ENCODE measurements around the gene PJVK.
A peak's percentile ranks its signal among the peaks of the same experiment; 100 is the strongest.

The PJVK gene

DNA sequence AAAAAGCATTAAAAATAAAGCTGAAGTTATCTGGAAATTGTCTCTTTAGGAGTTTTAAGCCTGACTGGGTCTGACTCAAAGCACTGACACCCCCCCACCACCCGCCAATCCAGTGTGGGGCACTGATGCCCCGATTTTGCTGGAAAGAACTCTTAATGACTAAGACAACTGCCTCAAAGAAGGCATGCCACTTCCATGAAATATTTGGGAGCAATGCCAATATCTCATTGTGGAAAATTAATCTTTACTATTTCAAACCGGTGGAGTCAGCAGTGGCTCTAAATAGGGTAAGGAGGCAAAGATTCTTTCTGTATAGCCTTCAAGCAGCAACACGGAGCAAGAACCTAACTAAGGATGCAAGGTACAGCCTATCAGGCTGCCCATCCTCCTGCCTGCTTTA lies 22.8 kb downstream of the PJVK start:
- Histone ChIP-seq H2BK15ac (replicated peaks; ENCODE audit: low read depth) (no peak overlapping the region), H3K79me2 (ENCODE audit: control insufficient read depth, insufficient read depth, low read length) (no peaks in the 10 kb centered on the region), H3K4me2 (ENCODE audit: low read length) (no peak overlapping the region), H2BK120ac (ENCODE audit: low read depth, low read length) (no peak overlapping the region), H3K27ac (ENCODE audit: low read depth, low read length) (no peak overlapping the region), H3K4me1 (ENCODE audit: control insufficient read depth, low read depth, low read length) (no peaks in the 10 kb centered on the region), H2AK5ac (ENCODE audit: low read length) (no peak overlapping the region), H2BK5ac (ENCODE audit: low read length) (no peak overlapping the region), H3K79me1 (ENCODE audit: low read length) (no peaks in the 10 kb centered on the region), H3K56ac (ENCODE audit: low read length) (no peak overlapping the region), H3K4me3 (ENCODE audit: low read length) (no peak overlapping the region), H3K23ac (ENCODE audit: low read length) (no peak overlapping the region), H4K5ac (ENCODE audit: low read length) (no peak overlapping the region), H4K8ac (ENCODE audit: low read depth, low read length) (no peak overlapping the region), H3K27me3 (ENCODE audit: insufficient read depth, low read length, poor library complexity) (no peaks in the 10 kb centered on the region), H3K9ac (ENCODE audit: low read length) (no peak overlapping the region), H3K4ac (ENCODE audit: low read depth, low read length) (no peak overlapping the region), H3K36me3 (ENCODE audit: control insufficient read depth, insufficient read depth, low read length) (no peaks in the 10 kb centered on the region), H3K18ac (ENCODE audit: low read length) (no peak overlapping the region)
- no CpG with 5 or more reads among the region's 4 CpGs for WGBS (ENCODE audit: extremely low coverage, insufficient coverage, low lambda C conversion rate)
- no peak for DNase-seq

DNA sequence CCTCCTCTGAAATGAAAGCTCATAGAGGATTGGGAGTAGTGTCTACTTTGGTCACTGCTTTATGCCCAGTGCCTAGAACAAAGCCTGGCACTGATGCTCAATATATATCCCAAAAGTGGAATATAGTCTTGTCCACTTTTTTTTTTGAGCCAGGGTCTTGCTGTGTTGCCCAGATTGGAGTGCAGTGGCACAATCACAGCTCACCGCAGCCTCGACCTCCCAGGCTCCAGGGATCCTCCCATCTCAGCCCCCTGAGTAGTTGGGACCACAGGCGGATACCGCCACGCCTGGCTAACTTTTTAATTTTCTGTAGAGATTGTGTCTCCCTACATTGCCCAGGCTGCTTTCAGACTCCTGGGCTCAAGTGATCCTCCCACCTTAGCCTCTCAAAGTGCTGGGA lies 23.4 kb downstream of the PJVK start:
- H2BK120ac ChIP-seq (ENCODE audit: low read depth, low read length), result no peak overlapping the region
- H4K5ac ChIP-seq (ENCODE audit: low read length), result no peak overlapping the region
- H3K4ac ChIP-seq (ENCODE audit: low read depth, low read length), result no peak overlapping the region
- H3K27me3 ChIP-seq (ENCODE audit: insufficient read depth, low read length, poor library complexity), result no peaks in the 10 kb centered on the region
- no peak overlapping the region for H3K27ac ChIP-seq (ENCODE audit: low read depth, low read length)
- no peak overlapping the region for H2BK15ac ChIP-seq (replicated peaks; ENCODE audit: low read depth)
- no peak overlapping the region for H2BK5ac ChIP-seq (ENCODE audit: low read length)
- no peak overlapping the region for H3K56ac ChIP-seq (ENCODE audit: low read length)
- H3K36me3 ChIP-seq (ENCODE audit: control insufficient read depth, insufficient read depth, low read length), result no peaks in the 10 kb centered on the region
- no peaks in the 10 kb centered on the region for H3K79me2 ChIP-seq (ENCODE audit: control insufficient read depth, insufficient read depth, low read length)
- H3K18ac ChIP-seq (ENCODE audit: low read length), result no peak overlapping the region
- H3K4me2 ChIP-seq (ENCODE audit: low read length), result no peak overlapping the region
- H4K8ac ChIP-seq (ENCODE audit: low read depth, low read length), result no peak overlapping the region
- DNase-seq, result no peak
- no peaks in the 10 kb centered on the region for H3K79me1 ChIP-seq (ENCODE audit: low read length)
- H3K4me3 ChIP-seq (ENCODE audit: low read length), result no peak overlapping the region
- H3K4me1 ChIP-seq (ENCODE audit: control insufficient read depth, low read depth, low read length), result no peaks in the 10 kb centered on the region
- no peak overlapping the region for H3K9ac ChIP-seq (ENCODE audit: low read length)
- no peak overlapping the region for H2AK5ac ChIP-seq (ENCODE audit: low read length)
- WGBS (ENCODE audit: extremely low coverage, insufficient coverage, low lambda C conversion rate), result no CpG with 5 or more reads among the region's 5 CpGs
- H3K23ac ChIP-seq (ENCODE audit: low read length), result no peak overlapping the region

DNA sequence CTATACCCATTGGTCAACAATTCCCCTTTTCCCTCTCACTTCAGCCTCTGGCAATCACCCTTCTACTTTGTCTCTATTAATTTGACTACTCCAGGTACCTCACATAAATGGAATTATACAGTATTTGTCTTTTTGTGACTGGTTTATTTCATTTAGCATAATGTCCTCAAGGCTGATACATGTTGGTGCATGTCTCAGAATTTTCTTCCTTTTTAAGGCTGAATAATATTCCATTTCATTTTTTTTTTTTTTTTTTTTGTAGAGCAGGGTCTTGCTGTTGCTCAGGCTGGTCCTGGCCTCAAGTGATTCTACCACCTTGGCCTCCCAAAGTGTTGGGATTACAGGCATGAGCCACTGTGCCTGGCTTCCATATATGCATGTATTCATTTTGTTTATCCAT lies 25.3 kb downstream of the PJVK start:
- no peak for DNase-seq
- Histone ChIP-seq H3K4me2 (ENCODE audit: low read length) (no peak overlapping the region), H3K56ac (ENCODE audit: low read length) (no peak overlapping the region), H3K36me3 (ENCODE audit: control insufficient read depth, insufficient read depth, low read length) (no peaks in the 10 kb centered on the region), H2BK120ac (ENCODE audit: low read depth, low read length) (no peak overlapping the region), H2AK5ac (ENCODE audit: low read length) (no peak overlapping the region), H4K5ac (ENCODE audit: low read length) (no peak overlapping the region), H3K4ac (ENCODE audit: low read depth, low read length) (no peak overlapping the region), H2BK5ac (ENCODE audit: low read length) (no peak overlapping the region), H3K27me3 (ENCODE audit: insufficient read depth, low read length, poor library complexity) (no peaks in the 10 kb centered on the region), H3K23ac (ENCODE audit: low read length) (no peak overlapping the region), H3K79me1 (ENCODE audit: low read length) (peaks cover 2% of the 10 kb centered on the region), H3K4me1 (ENCODE audit: control insufficient read depth, low read depth, low read length) (no peaks in the 10 kb centered on the region), H3K79me2 (ENCODE audit: control insufficient read depth, insufficient read depth, low read length) (peaks cover 2% of the 10 kb centered on the region), H3K4me3 (ENCODE audit: low read length) (no peak overlapping the region), H3K27ac (ENCODE audit: low read depth, low read length) (no peak overlapping the region), H3K18ac (ENCODE audit: low read length) (no peak overlapping the region), H4K8ac (ENCODE audit: low read depth, low read length) (no peak overlapping the region), H3K9ac (ENCODE audit: low read length) (no peak overlapping the region), H2BK15ac (replicated peaks; ENCODE audit: low read depth) (no peak overlapping the region)

- H3K4me1 ChIP-seq (ENCODE audit: control insufficient read depth, low read depth, low read length), result no peaks in the 10 kb centered on the region
- H3K9ac ChIP-seq (ENCODE audit: low read length), result no peak overlapping the region
- H4K5ac ChIP-seq (ENCODE audit: low read length), result no peak overlapping the region
- no peak overlapping the region for H4K8ac ChIP-seq (ENCODE audit: low read depth, low read length)
- H3K56ac ChIP-seq (ENCODE audit: low read length), result no peak overlapping the region
- H3K18ac ChIP-seq (ENCODE audit: low read length), result no peak overlapping the region
- no peaks in the 10 kb centered on the region for H3K36me3 ChIP-seq (ENCODE audit: control insufficient read depth, insufficient read depth, low read length)
- no peak overlapping the region for H3K4ac ChIP-seq (ENCODE audit: low read depth, low read length)
- WGBS (ENCODE audit: extremely low coverage, insufficient coverage, low lambda C conversion rate), result no CpG with 5 or more reads among the region's 3 CpGs
- H2BK15ac ChIP-seq (replicated peaks; ENCODE audit: low read depth), result no peak overlapping the region
- H3K27me3 ChIP-seq (ENCODE audit: insufficient read depth, low read length, poor library complexity), result no peaks in the 10 kb centered on the region
- no peak overlapping the region for H3K27ac ChIP-seq (ENCODE audit: low read depth, low read length)
- no peak overlapping the region for H3K23ac ChIP-seq (ENCODE audit: low read length)
- no peak overlapping the region for H2BK120ac ChIP-seq (ENCODE audit: low read depth, low read length)
- H3K4me3 ChIP-seq (ENCODE audit: low read length), result no peak overlapping the region
- H3K79me2 ChIP-seq (ENCODE audit: control insufficient read depth, insufficient read depth, low read length), result peaks cover 2% of the 10 kb centered on the region
- DNase-seq, result no peak
- H3K79me1 ChIP-seq (ENCODE audit: low read length), result peaks cover 5% of the 10 kb centered on the region
- no peak overlapping the region for H2AK5ac ChIP-seq (ENCODE audit: low read length)
- H3K4me2 ChIP-seq (ENCODE audit: low read length), result peak overlapping the region; percentile 8
- H2BK5ac ChIP-seq (ENCODE audit: low read length), result no peak overlapping the region
These were observed 26.4 kb downstream of the PJVK start for GRCh38 chr2:178477443-178478129.

DNA sequence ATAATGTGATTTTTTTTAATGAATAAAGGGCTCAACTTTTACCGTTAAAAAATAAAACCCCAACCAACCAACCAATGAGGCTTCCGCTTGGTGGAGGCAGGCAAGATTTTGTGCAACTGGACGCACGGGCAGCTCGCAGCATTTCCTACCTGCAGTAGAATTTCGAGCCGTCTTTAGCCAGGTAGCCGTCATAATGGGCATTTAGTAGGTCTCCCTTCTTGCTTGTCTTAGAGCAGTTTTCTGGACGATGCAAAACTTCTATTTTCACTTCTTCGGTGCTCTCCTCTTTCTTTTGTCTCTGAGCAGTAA lies 26.9 kb downstream of the PJVK start:
- Histone ChIP-seq H3K18ac (ENCODE audit: low read length) (no peak overlapping the region), H3K4me3 (ENCODE audit: low read length) (peak overlapping the region; percentile 79), H3K4me2 (ENCODE audit: low read length) (peak overlapping the region; percentile 78), H2AK5ac (ENCODE audit: low read length) (no peak overlapping the region), H3K36me3 (ENCODE audit: control insufficient read depth, insufficient read depth, low read length) (no peaks in the 10 kb centered on the region), H3K4ac (ENCODE audit: low read depth, low read length) (peak overlapping the region; percentile 60), H4K8ac (ENCODE audit: low read depth, low read length) (no peak overlapping the region), H3K27ac (ENCODE audit: low read depth, low read length) (no peak overlapping the region), H3K27me3 (ENCODE audit: insufficient read depth, low read length, poor library complexity) (no peaks in the 10 kb centered on the region), H3K9ac (ENCODE audit: low read length) (peak overlapping the region; percentile 92), H2BK120ac (ENCODE audit: low read depth, low read length) (no peak overlapping the region), H3K79me1 (ENCODE audit: low read length) (peaks cover 5% of the 10 kb centered on the region), H3K79me2 (ENCODE audit: control insufficient read depth, insufficient read depth, low read length) (peaks cover 2% of the 10 kb centered on the region), H2BK5ac (ENCODE audit: low read length) (no peak overlapping the region), H3K23ac (ENCODE audit: low read length) (no peak overlapping the region), H4K5ac (ENCODE audit: low read length) (no peak overlapping the region), H2BK15ac (replicated peaks; ENCODE audit: low read depth) (no peak overlapping the region), H3K56ac (ENCODE audit: low read length) (peak overlapping the region; percentile 86), H3K4me1 (ENCODE audit: control insufficient read depth, low read depth, low read length) (no peaks in the 10 kb centered on the region)
- no CpG with 5 or more reads among the region's 10 CpGs for WGBS (ENCODE audit: extremely low coverage, insufficient coverage, low lambda C conversion rate)
- no peak for DNase-seq

All from mesendoderm (in vitro differentiated cells).